Spinal cord (tissue), 10 donors: Measurements from ENCODE around the gene SLC8A1. TPM values are rescaled to one million over a fixed set of nuclear protein-coding genes. Genes with fewer than 3 reads are reported as not detected.
A peak's percentile ranks its signal among the peaks of the same experiment; 100 is the strongest.

Source experiments
- DNase-seq, 6 donors: peaks; one replicate each; pipeline versions ENCODE4 v3.0.0 to v3.0.0-alpha.2; 2013 to 2015; ENCODE audit warnings: low spot score in 6 of 6, low read depth in 4 of 6
- H3K27ac ChIP-seq: one replicate; pipeline ENCODE4 v1.5.1; 2013; ENCODE audit warnings: low read depth, low read length, control low read depth
- H3K27me3 ChIP-seq: one replicate; pipeline ENCODE4 v1.6.1; 2013; ENCODE audit warnings: low read length; ENCODE audit not compliant: control insufficient read depth, insufficient read depth
- H3K36me3 ChIP-seq: one replicate; pipeline ENCODE4 v1.6.1; 2013; ENCODE audit warnings: low read length; ENCODE audit not compliant: control insufficient read depth, insufficient read depth
- H3K4me1 ChIP-seq: one replicate; pipeline ENCODE4 v1.6.1; 2013; ENCODE audit warnings: low read length; ENCODE audit not compliant: control insufficient read depth, insufficient read depth
- H3K4me3 ChIP-seq: one replicate; pipeline ENCODE4 v1.5.1; 2013; ENCODE audit warnings: low read depth, low read length, control low read depth
- H3K9me3 ChIP-seq: one replicate; pipeline ENCODE4 v1.6.1; 2013; ENCODE audit warnings: low read length; ENCODE audit not compliant: control insufficient read depth, insufficient read depth
- WGBS: methylation state at CpG from one replicate; pipeline ENCODE4 v1.1.5; 2013; ENCODE audit warnings: missing lambda C conversion rate; ENCODE audit not compliant: insufficient coverage; 5-methylcytosine and 5-hydroxymethylcytosine counted together
- polyA plus RNA-seq, 2 donors: library from polyadenylated mRNA; unstranded; fragments of 120-200 nt; gene quantifications; one replicate each; pipeline ENCODE4 v1.2.1, GENCODE V29; 2013; ENCODE audit not compliant: insufficient read length in 2 of 2
- total RNA-seq, 2 donors: library from RNA; depleted of rRNA in 1 of 2; stranded (reverse); fragments of 120-200 nt in 1 of 2; fragments of >200 nt in 1 of 2; gene quantifications; one replicate each; pipeline versions ENCODE4 v1.2.3 to v1.2.4, GENCODE V29; 2013 to 2014
- donor health status: healthy.

The SLC8A1 gene
- total and polyA plus RNA-seq, 4 donors, result 21.9 to 137 (median 56.3) TPM

DNA sequence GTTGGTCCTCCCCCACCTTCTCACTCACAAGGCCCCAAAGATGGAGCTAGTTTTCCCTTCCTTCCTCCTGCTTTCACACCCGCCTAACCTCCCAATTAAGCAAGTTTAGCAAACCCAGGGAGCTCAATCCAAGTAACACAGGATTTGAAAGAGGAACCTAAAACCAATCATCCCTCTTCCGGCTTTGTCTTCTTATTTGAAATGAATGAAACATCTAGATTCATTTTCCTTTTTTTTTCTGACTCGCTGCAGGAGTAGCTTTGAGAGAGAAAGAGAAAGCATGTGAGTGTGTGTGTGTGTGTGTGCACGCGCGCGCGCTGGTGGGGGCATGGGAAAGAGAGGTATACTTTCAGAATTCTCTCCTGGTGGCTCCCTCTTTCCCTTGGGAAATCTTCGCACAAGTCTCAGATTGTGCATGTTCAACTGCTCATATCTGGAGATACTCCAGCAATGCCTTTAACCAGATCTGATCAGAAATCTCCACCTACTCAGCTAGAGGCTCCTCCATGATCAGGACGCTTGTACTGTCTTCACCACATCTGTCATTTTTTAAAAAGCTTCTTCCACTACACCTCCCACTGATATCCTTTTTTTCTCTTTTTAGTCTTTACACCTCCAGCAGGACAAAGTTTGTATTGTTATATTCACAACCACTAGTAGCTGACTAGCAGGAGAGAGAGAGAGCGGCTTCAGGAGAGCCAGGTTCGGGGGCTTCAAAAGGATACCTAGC is 1.7 kb downstream of the SLC8A1 start:
- 9% methylated on average over 2 of the region's 12 CpGs for WGBS
- DNase-seq, result peak; percentile 33 to 89 (median 56)

DNA sequence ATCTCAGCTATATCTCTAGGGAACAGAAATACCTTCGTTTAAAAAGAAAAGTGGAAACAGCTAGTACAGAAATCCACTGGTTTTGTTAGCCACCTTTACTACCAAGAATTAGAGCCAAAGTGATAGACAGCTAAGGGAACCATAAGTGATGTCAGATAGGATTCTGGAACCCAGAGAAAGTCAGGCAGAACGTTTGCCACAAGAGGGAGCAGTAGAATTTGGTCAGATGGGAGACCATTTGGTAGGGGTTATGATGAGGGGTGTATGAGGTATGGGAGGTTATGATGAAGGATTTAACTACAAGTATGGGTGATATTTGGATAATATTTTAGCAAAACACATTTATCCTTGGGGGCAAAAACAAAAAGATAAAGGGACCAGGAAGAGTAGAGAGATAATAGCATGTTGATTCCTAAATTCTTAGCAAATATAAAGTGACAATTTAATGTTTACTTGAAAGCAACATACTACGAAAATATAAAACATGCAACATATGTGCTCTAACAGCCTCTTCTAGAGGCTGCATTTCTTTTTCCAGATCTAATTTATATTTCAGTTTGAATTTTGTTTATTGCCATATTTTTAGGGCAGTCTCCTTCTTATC is 3.3 kb downstream of the SLC8A1 start:
- Histone ChIP-seq H3K27me3 (no peaks in the 10 kb centered on the region), H3K4me1 (peaks cover 4% of the 10 kb centered on the region), H3K36me3 (no peaks in the 10 kb centered on the region), H3K27ac (no peak overlapping the region), H3K4me3 (no peak overlapping the region), H3K9me3 (peaks cover 1% of the 10 kb centered on the region)
- peak in 3 of 6 donors; percentile 36 to 84 (median 70) for DNase-seq
- 0% methylated on average over 1 of the region's 3 CpGs for WGBS

More for the DNA sequence above, 1.7 kb downstream of the SLC8A1 start:
- no peaks in the 10 kb centered on the region for H3K27me3 ChIP-seq
- no peaks in the 10 kb centered on the region for H3K36me3 ChIP-seq
- peak overlapping the region; percentile 81 for H3K4me3 ChIP-seq
- peak overlapping the region; percentile 94 for H3K27ac ChIP-seq
- peaks cover 4% of the 10 kb centered on the region for H3K4me1 ChIP-seq
- H3K9me3 ChIP-seq, result peaks cover 1% of the 10 kb centered on the region

DNA sequence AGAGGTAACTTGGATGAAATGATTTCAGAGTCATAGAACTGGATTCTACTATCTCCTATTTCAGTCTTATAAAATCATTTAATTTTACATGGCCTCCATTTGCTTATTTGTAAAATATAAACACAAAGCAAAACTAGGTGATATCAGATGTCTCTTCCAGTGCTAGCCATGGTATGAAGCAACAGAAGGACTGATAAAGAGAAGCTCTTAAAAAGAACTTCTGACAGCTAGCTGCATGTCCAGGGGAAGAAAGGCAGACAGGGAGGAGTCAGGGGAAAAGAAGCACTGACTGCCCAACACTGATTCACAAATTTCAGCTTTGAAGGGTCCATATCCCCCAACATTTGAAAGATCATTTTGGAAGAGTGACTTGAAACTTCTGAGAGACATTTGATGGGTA is 6.4 kb downstream of the SLC8A1 start:
- Histone ChIP-seq H3K36me3 (no peaks in the 10 kb centered on the region), H3K4me3 (no peak overlapping the region), H3K27me3 (no peaks in the 10 kb centered on the region), H3K9me3 (no peaks in the 10 kb centered on the region), H3K27ac (no peak overlapping the region), H3K4me1 (no peaks in the 10 kb centered on the region)
- no peak for DNase-seq

DNA sequence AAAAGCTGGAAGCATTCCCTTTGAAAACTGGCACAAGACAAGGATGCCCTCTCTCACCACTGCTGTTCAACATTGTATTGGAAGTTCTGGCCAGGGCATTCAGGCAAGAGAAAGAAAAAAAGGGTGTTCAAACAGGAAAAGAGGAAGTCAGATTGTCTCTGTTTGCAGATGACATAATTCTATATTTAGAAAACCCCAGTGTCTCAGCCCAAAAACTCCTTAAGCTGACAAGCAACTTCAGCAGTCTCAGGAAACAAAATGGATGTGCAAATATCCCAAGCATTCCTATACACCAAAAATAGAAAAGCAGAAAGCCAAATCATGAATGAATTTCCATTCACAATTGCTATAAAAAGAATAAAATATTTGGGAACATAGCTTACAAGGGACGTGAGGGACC is 11.1 kb downstream of the SLC8A1 start:
- Histone ChIP-seq H3K27ac (no peak overlapping the region), H3K36me3 (no peaks in the 10 kb centered on the region), H3K4me1 (no peaks in the 10 kb centered on the region), H3K4me3 (no peak overlapping the region), H3K9me3 (no peaks in the 10 kb centered on the region), H3K27me3 (no peaks in the 10 kb centered on the region)
- WGBS, result no CpG with 5 or more reads among the region's 1 CpG
- no peak for DNase-seq

DNA sequence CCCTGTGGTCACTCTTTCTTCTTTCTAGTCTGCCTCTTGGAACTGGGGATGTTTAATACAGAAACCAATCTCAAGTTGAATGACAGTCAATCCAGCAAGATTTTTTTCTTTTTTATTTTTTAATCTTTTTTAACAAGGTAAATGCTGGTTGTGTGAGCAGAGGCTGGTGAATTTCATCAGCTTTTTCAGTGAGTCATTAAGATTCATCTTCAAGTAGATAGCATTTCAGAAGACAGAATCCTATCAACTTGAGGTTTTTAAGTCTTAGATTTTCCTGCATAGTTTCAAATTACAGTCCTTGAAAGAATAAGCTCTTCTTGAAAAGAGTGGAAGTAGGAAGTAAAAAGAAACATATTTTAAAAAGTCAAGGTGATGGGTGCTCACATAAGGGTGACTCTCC is 12.4 kb downstream of the SLC8A1 start:
- Histone ChIP-seq H3K4me3 (no peak overlapping the region), H3K9me3 (no peaks in the 10 kb centered on the region), H3K36me3 (no peaks in the 10 kb centered on the region), H3K4me1 (peaks cover 6% of the 10 kb centered on the region), H3K27ac (no peak overlapping the region), H3K27me3 (no peaks in the 10 kb centered on the region)
- no peak for DNase-seq

DNA sequence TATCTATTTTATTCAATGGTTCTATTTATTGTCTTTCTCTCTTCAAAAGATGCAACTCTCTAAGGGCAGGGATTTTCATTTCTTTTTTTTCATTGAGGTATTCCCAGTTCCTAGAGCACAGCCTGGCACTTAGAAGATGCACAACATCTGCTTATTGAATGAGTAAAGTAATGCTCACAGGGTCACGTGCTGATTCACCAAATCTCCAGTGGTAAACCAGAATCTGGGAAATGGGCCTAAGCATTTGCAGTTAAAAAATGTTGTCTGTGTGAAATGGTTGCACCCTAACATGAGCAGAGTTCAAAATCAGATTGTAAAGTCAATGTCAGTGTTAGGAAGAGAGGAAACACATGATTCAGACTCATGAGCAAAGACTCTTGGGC is 15.8 kb downstream of the SLC8A1 start:
- Histone ChIP-seq H3K4me3 (no peak overlapping the region), H3K4me1 (peaks cover 6% of the 10 kb centered on the region), H3K27ac (no peak overlapping the region), H3K9me3 (no peaks in the 10 kb centered on the region), H3K27me3 (no peaks in the 10 kb centered on the region), H3K36me3 (no peaks in the 10 kb centered on the region)
- DNase-seq, result no peak
- WGBS, result 100% methylated on average over 1 of the region's 1 CpG

DNA sequence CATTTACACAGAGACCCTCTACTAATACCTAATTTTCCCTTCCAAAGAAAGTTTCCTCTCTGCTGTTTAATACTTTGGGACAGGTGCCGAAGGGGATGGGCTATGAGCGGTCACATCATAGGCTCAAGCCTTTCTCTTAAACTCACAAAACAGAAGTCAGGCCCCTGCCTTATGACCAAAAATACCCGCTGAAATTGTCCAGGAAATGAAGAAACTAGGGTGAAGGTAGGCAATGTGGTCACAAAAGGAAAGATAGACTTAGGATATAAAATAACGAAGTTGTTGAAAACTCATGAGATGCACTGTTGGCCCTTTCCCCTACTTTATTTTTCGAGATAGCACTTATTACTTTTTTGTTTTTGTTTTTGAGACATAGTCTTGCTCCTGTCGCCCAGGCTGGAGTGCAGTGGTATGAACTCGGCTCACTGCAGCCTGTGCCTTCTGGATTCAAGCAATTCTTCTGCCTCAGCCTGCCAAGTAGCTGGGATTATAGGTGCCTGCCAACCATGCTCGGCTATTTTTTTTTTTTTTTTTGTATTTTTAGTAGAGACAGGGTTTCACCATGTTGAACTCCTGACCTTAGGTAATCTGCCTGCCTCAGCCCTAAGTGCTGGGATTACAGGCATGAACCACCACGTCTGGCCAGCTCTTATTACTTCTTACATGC is 16.3 kb downstream of the SLC8A1 start:
- WGBS, result 80% methylated on average over 5 of the region's 9 CpGs
- Histone ChIP-seq H3K36me3 (no peaks in the 10 kb centered on the region), H3K27me3 (no peaks in the 10 kb centered on the region), H3K27ac (no peak overlapping the region), H3K4me3 (no peak overlapping the region), H3K4me1 (peaks cover 6% of the 10 kb centered on the region), H3K9me3 (no peaks in the 10 kb centered on the region)
- DNase-seq, result no peak

DNA sequence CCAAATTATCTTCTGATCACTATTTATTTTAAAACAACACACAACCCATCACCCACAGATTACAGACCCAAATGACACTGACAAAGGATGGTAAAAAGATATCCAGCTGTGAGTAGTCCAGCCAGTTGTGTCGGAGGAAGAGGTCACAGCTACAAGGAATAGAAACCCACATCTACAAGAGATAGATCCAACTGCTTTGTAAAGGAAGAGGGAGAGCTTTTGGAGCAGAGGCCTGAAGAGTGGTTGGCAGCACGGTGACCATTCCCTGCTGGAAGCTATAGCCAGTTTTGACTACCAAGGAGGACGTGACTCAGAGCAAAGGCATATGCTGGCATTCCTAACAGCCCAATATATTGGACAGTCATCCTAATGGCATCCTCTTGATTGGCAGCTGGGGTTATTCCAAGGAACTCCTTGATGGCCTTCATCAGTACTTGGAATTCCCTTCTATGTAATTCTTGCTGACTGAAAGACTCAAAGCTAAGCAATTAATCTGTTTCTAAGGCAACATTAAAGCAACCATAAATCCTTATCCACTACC is 17.1 kb downstream of the SLC8A1 start:
- WGBS, result 73% methylated on average over 2 of the region's 3 CpGs
- DNase-seq, result no peak
- Histone ChIP-seq H3K9me3 (no peaks in the 10 kb centered on the region), H3K36me3 (no peaks in the 10 kb centered on the region), H3K27me3 (no peaks in the 10 kb centered on the region), H3K27ac (no peak overlapping the region), H3K4me3 (no peak overlapping the region), H3K4me1 (peaks cover 6% of the 10 kb centered on the region)

DNA sequence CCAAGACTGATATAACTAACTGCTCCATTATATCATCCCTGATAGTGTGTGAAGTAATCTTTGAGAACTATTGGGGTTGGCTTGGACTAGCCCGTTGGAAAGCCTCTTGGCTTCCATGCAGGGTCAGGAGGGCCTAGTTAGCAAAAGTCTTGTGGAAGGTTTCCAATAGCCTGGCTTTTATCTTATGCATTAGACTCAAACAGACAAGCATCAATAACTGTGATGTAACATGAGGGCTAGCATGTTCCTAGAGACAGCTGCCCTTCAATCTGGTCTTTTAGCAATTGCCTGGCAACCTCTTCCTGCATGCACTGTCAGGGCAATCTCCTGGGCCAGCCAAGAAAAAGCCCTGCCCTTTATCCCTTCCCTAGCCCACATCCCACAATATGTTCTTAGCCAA is 18.2 kb downstream of the SLC8A1 start:
- peaks cover 6% of the 10 kb centered on the region for H3K4me1 ChIP-seq
- no peak for DNase-seq
- no peak overlapping the region for H3K4me3 ChIP-seq
- no peaks in the 10 kb centered on the region for H3K36me3 ChIP-seq
- no CpG with 5 or more reads among the region's 1 CpG for WGBS
- H3K27ac ChIP-seq, result no peak overlapping the region
- H3K9me3 ChIP-seq, result no peaks in the 10 kb centered on the region
- H3K27me3 ChIP-seq, result no peaks in the 10 kb centered on the region
